DMS53 treated with DMSO at 0.1 percent for 48 hours (cell line): Measurements from ENCODE around the gene MIDN.
A peak's percentile ranks its signal among the peaks of the same experiment; 100 is the strongest.
"Not testable (repeated sequence)": the region's sequence is repeated elsewhere in the genome, so short reads cannot be mapped to it uniquely, and the experiment has no call there.

Experiments used
- DNase-seq: peaks from one replicate; lab custom pipeline; 2025; ENCODE audit not compliant: unreplicated experiment; lab: John Stamatoyannopoulos, UW

The MIDN gene

GRCh38 chr19:1248139-1248785 lies at the start of gene MIDN:
TSS of gene MIDN (plus strand) at chr19:1248583. CDS start at chr19:1250297, 1,714 bp downstream.
- DNase-seq: peak; percentile 65

GRCh38 chr19:1199531-1199930 lies 48.9 kb upstream of the MIDN start:
- DNase-seq: no peak

- not testable (repeated sequence) for DNase-seq
Measured at GRCh38 chr19:1200614-1201013, 47.8 kb upstream of the MIDN start.

GRCh38 chr19:1205114-1206099 lies 43.0 kb upstream of the MIDN start, which contains the start of gene STK11:
TSS of gene STK11 (plus strand) at chr19:1205778. CDS start at chr19:1206914, 1,136 bp downstream.
- DNase-seq: peak; percentile 82

GRCh38 chr19:1206150-1206863 lies 42.1 kb upstream of the MIDN start:
- no peak for DNase-seq

GRCh38 chr19:1206864-1207450 lies 41.4 kb upstream of the MIDN start:
- DNase-seq: no peak

GRCh38 chr19:1208830-1209229 lies 39.6 kb upstream of the MIDN start:
- DNase-seq: not testable (repeated sequence)

DNA sequence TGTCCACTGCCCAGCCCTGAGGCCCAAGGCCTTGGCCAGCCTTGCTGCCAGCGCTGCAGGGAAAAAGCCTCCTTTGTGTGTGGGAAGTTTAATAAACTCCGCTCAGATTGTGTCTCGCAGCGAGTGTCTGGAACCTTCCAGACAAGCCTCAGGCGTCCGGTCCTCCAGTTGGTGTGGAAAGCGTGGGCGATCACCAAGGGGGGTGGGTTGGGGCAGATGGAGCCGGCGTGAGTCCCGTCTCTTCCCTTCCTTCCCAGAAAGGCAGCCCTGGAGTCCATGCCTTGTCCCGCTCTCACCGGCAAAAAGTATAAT lies 38.2 kb upstream of the MIDN start:
- no peak for DNase-seq

DNA sequence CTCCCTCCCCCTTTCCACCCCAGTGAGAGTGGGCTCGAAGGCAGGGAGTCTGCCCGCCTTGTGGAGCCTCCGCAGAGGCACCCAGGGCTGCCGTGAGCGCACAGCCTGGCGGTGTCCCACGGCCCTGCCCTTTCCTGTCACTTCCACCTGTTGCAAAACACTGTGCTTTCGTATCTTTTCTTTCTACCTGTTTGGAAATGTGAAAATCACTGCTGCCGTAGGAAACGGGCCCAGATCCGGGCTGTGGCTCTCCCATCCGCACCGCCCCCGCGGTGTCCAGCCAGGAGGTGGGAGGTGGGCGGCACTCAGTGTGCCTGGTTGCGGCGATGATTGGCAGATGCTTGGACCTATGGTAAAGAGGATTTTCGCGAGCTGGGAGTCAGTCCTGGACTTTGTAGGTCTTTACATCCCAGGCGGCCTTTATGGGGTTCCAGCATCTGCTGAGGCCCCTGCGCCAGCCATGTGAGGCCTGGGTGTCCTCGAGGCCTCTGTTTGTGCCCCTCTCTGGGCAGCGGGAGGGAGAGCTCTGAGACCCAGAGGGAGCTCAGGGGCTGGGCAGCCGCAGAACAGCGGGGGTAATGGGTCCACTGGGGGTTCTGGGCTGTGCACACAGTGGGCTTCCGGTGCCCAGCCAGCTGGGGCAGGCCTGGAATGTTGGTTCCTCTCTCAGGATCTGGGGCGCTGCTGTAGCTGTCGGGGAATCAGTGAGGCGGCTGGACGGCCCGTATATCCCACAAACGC lies 36.7 kb upstream of the MIDN start:
- DNase-seq: no peak

GRCh38 chr19:1213391-1214286 lies 34.7 kb upstream of the MIDN start:
- DNase-seq: no peak

DNA sequence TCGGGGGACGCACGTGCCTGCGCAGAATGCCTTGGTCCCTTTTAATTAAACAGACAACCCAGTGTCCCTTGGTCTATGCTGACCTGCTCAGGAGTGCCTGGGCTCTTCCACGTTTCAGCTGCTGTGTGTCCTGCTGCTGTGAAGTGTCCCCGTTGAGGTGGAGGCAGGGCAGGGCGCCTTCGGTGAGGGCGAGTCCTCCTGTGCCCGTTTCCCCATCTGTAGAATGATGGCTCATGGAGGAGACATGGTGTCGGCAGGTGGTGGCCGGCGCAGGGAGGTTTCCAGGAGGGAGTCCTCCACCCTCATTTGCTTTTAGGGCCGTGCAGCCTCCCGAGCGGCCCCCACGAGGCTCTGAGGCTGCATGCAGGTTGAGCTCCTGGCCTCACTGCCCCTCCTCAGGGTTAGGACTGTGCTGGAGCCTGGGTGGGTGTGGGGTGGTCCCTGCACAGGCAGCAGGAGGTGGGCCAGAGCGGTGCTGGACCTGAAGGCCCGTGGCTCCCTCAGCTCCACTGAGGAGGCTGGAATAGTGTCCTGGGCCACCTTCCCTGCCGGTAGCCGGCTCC lies 34.0 kb upstream of the MIDN start:
- no peak for DNase-seq

GRCh38 chr19:1214862-1215731 lies 33.3 kb upstream of the MIDN start:
- DNase-seq: no peak

- DNase-seq: no peak
Measured at GRCh38 chr19:1216756-1217155, 31.6 kb upstream of the MIDN start.

DNA sequence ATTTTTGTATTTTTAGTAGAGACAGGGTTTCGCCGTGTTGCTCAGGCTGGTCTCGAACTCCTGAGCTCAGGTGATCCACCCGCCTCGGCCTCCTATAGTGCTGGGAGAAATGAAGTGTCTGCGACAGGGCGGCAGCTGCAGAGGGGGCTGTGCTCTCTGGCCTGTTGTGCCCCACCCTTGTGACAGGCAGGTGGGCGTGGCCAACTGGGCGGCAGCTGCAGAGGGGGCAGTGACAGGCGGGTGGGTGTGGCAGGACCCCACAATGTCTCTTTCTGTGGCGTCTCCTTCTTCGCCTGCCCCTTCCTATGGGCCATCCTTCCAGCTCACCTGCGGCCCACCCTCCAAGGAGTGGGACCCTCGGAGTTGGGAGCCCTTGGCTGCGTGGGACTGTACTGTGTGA lies 31.0 kb upstream of the MIDN start:
- no peak for DNase-seq

DNA sequence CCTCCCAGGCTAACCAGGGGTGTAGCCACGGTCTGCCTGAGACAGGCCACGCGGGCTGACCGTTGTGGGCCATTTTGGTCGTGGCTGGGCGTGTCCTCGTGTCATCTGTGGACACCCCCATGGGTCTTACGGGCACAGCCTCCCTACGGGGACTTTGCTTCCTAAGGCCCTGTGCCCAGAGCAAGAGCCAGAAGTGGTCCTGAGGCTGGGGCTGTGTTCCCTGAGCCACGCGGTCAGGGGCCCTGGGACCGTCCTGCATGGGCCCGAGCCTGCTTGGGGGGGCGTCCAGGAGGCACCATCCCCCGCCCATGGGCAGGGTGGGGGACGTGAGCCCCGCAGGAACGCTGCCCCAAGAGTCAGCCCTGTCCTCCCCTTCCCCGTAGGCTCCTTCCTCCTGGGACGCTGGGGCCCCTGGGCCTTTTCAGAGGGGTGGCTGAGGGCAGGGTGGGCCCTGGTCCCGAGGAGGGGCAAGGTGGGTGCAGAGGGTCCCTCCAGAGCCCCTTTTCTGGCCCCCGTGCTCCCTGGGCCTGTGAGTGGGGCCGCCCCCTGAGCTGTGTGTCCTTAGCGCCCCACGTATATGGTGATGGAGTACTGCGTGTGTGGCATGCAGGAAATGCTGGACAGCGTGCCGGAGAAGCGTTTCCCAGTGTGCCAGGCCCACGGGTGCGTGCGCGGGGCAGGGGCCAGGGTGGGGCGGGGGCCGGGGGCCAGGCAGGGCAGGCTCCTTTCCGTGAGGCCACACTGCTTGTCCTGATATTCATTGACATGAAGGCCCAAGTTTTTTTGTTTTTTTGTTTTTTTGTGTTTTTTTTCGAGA lies 29.4 kb upstream of the MIDN start:
- DNase-seq: no peak

DNA sequence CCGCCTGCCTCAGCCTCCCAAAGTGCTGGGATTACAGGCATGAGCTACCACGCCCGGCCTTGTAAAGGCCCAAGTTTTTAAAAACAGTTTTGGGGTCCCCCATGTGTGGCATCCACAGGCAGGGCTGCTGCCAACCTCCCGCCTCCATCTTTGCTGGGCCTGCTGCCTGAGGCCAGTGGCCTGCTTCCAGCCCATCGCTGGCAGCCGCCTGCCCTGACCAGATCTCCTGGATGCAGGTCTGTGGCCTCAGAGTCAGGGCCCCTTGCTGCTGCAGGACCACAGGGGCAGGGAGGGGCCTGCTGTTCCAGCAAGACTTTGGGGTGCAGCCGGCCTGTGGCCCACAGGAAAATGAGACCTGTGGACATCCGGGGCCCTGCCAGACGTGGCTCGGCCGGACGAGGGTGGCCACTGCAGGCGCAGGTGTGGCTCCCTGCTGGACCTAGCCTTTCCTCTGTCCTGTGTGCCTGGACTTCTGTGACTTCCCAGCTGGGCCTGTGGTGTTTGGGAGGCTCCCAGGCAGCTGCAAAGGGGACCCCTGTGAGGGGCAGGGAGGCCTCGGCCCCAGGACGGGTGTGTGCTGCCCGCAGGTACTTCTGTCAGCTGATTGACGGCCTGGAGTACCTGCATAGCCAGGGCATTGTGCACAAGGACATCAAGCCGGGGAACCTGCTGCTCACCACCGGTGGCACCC lies 28.5 kb upstream of the MIDN start:
- DNase-seq: no peak

DNA sequence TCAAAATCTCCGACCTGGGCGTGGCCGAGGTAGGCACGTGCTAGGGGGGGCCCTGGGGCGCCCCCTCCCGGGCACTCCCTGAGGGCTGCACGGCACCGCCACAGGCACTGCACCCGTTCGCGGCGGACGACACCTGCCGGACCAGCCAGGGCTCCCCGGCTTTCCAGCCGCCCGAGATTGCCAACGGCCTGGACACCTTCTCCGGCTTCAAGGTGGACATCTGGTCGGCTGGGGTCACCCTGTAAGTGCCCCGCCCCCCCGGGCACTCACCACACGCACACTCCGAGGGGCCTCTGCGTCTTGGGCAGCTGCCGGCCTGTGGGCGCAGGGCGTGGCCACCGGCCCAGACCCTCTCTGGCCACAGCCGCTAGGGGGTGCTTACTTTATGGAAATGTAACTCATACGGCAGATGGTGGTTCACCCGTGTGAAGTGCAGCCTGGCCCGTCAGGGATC lies 27.9 kb upstream of the MIDN start:
- no peak for DNase-seq
